NCI-H2196 treated with DMSO at 0.1 percent for 48 hours (cell line): ENCODE data around the gene DOK6.

Experiments used
- DNase-seq: peaks from one replicate; lab custom pipeline; 2025; ENCODE audit not compliant: unreplicated experiment; lab: John Stamatoyannopoulos, UW

The DOK6 gene

GRCh38 chr18:69432847-69433246 is 32.2 kb downstream of the DOK6 start:
- no peak for DNase-seq

GRCh38 chr18:69435000-69435399 is 34.3 kb downstream of the DOK6 start:
- no peak for DNase-seq

- no peak for DNase-seq
Measured at GRCh38 chr18:69444221-69444620, 43.5 kb downstream of the DOK6 start.

- DNase-seq: no peak
Measured at GRCh38 chr18:69447886-69448285, 47.2 kb downstream of the DOK6 start.

- no peak for DNase-seq
Measured at GRCh38 chr18:69455125-69455524, 54.4 kb downstream of the DOK6 start.

- no peak for DNase-seq
Measured at GRCh38 chr18:69469444-69469919, 68.8 kb downstream of the DOK6 start.

- no peak for DNase-seq
Measured at GRCh38 chr18:69480460-69480859, 79.8 kb downstream of the DOK6 start.

- DNase-seq: no peak
Measured at GRCh38 chr18:69483574-69483973, 82.9 kb downstream of the DOK6 start.

GRCh38 chr18:69484699-69485396 is 84.2 kb downstream of the DOK6 start:
- DNase-seq: no peak

- DNase-seq: no peak
Measured at GRCh38 chr18:69487488-69488394, 87.1 kb downstream of the DOK6 start.

- DNase-seq: no peak
Measured at GRCh38 chr18:69490072-69490471, 89.4 kb downstream of the DOK6 start.

GRCh38 chr18:69490813-69491212 is 90.1 kb downstream of the DOK6 start:
- DNase-seq: no peak

GRCh38 chr18:69491576-69491975 is 90.9 kb downstream of the DOK6 start:
- no peak for DNase-seq

GRCh38 chr18:69492861-69493260 is 92.2 kb downstream of the DOK6 start:
- DNase-seq: no peak

- no peak for DNase-seq
Measured at GRCh38 chr18:69494841-69495240, 94.2 kb downstream of the DOK6 start.

- DNase-seq: no peak
Measured at GRCh38 chr18:69495338-69495737, 94.7 kb downstream of the DOK6 start.

- no peak for DNase-seq
Measured at GRCh38 chr18:69495841-69496533, 95.3 kb downstream of the DOK6 start.

- no peak for DNase-seq
Measured at GRCh38 chr18:69518989-69519388, 118.3 kb downstream of the DOK6 start.

- DNase-seq: no peak
Measured at GRCh38 chr18:69523582-69523981, 122.9 kb downstream of the DOK6 start.

- no peak for DNase-seq
Measured at GRCh38 chr18:69528435-69528834, 127.7 kb downstream of the DOK6 start.

GRCh38 chr18:69529151-69529550 is 128.5 kb downstream of the DOK6 start:
- DNase-seq: no peak

GRCh38 chr18:69531973-69532372 is 131.3 kb downstream of the DOK6 start:
- DNase-seq: no peak
